ELF-1 (cell line): ENCODE data around the gene PTDSS2.
"Not testable (repeated sequence)": the region's sequence is repeated elsewhere in the genome, so short reads cannot be mapped to it uniquely, and the experiment has no call there.

Experiments
- DNase-seq: peaks from one replicate; pipeline ENCODE4 v3.0.0-alpha.2; 2016; ENCODE audit warnings: low read depth, low spot score

Gene PTDSS2

GRCh38 chr11:504994-505344, 54.9 kb downstream of the PTDSS2 start:
- DNase-seq: no peak

GRCh38 chr11:506238-506994, 56.3 kb downstream of the PTDSS2 start:
- peak; percentile 98 for DNase-seq

DNA sequence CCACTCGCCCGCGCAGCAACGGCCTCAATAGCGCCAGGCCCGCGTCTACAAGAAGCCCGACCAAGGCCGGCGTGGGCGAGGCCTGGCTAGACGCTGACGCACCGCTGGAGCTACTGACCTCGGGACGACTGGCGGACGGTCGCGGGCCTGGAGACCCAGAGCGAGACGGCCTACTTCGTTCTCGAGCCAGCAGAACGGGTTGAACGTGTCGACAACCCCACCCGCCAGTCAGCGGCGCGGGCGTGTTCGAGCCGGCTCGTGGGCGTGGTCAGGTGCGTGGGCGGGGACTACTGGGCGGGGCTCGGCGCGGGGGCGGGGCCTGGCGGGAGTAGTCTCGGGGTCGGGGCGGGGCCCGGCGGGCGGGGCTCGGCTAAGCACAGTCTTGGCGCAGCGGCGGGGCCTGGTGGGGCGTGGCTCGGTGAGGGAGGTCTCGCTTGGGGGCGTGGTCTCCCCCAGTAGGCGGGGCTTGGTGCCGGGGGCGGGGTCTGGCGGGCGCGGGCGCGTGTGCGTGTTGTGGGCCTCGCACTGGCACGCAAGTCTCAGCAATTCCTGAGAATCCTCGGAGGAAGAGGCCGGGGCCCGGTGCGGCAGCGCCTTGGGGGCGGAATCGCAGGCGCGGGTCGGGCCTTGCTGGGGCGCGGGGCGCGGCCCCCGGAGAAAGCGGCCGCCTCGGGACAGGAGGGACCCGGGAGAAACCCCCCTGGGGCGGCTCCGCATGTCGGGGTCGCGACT, 57.1 kb downstream of the PTDSS2 start, which contains the start of gene RNH1:
Gene RNH1, minus strand, starts transcription at position 248 of the 732 bp plus-strand sequence. CDS start 5,080 bp downstream, outside the sequence.
- no peak for DNase-seq

DNA sequence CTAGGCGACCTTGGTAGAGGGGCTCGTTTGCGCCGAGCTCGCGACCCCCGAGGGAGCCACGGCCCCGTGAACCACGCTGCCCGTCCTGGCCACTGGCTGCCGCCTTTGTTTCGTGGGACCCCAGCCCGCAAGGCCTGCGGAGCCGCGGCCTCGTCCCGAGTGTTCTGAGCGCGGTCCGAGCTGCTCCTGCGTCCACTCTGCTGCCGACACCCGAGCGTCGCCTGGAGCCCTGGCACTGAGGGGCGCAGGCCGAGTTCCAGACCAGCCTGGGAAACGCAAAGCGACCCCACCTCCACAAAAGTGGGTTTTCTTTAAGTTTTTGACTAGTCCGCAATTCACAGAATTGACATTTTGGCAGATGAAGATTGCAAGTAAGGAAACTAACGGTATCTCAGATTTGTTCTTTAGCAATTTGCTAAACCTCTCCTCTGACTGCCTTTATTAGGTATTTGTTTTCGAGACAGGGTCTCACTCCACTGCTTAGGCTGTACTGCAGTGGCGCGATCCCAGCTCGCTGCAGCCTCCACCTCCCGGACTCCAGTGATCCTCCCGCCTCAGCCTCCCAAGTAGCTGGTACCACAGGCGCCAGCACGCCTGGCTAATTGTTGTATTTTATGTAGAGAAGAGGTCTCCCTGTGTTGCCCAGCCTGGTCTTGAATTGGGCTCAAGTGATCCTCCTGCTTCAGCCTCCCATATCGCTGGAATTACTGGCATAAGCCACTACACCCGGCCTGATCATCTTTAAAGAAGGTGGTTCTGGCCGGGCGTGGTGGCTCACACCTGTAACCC, 57.8 kb downstream of the PTDSS2 start:
- DNase-seq: peak; percentile 34

DNA sequence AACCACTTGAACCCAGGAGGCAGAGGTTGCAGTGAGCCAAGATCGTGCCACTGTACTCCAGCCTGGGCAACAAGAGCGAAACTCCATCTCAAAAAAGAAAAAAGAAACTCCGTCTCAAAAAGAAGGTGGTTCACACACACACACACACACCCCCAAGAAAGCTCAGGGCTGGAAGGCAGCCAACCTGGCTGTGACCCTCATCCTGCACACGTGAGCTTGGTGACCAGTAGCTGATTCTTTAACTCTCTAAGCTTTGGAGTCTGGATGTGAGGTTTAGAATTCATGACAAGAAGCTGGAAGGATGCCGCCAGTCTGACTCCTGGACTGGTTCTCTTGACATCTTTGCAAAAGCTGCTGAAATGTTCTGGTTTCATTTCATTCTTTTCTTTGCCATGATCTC, 58.9 kb downstream of the PTDSS2 start:
- no peak for DNase-seq

DNA sequence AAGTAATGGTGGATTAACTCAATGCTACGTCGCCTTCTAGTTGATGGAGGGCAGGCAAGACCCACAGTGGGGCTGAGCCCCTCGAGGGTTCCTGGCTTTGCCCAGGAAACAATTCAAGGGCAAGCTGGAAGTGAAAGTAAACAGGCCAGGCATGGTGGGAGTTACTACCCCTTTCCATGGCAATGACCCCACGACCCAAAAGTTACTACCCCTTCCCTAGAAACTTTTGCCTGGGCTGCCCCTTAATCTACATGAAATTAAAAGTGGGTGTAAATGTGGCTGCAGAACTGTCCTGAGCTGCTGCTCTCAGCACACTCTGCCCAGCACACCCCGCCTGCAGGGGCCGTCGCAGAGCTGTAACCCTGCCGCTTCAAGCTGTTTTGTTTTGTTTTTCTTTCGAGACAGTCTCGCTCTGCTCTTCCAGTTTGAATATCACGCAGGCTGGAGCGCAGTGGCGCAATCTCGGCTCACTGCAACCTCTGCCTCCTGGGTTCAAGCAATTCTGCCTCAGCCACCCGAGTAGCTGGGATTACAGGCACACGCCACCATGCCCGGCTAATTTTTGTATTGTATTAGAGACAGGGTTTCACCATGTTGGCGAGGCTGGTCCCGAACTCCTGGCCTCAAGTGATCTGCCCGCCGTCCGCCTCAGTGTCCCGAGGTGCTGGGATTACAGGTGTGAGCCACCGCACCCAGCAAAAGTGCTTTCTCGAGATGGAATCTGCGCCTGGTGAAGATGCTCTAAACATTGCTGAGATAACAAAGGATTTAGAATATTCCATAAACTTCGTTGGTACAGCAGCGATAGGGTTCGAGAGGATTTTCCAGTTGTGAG, 62.9 kb downstream of the PTDSS2 start:
- no peak for DNase-seq

DNA sequence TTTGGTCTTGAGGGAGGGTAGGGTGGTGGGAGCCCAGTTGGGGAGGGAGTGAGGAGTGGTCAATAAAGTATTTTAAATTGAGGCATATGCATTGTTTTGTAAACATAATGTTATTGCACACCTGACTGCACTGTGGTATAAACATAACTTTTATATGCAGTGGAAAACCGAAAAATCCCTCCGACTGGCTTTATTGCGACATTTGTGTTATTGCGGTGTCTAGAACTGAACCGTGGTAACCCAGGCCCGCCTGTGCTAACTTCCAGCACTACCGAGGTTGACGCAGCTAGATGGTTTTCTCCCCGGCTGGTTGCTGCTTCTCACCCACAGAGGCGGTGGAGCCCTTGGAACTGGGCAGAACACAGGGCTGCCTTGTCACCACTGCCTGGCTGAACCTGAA, 64.5 kb downstream of the PTDSS2 start:
- DNase-seq: no peak

DNA sequence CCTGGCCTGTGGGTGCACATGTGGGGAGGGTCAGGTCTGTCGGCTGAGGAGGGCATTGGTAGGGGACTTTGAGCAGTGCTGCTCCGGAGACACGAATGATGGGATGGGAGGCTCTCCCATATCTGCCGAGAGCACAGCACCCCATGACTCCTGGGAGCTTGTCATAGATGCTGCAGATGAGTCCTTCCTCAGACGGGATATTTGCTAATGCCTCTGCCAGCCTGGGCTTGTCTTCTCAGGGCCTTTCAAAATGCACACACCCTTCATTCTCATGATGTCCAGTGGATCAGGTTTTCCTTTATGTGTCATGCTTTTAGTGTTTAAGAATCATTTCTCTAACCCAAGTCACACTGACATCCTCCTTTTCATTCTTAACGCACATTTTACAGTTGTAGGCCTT, 65.1 kb downstream of the PTDSS2 start:
- no peak for DNase-seq

- no peak for DNase-seq
These were observed 66.3 kb downstream of the PTDSS2 start for GRCh38 chr11:516400-516799.

DNA sequence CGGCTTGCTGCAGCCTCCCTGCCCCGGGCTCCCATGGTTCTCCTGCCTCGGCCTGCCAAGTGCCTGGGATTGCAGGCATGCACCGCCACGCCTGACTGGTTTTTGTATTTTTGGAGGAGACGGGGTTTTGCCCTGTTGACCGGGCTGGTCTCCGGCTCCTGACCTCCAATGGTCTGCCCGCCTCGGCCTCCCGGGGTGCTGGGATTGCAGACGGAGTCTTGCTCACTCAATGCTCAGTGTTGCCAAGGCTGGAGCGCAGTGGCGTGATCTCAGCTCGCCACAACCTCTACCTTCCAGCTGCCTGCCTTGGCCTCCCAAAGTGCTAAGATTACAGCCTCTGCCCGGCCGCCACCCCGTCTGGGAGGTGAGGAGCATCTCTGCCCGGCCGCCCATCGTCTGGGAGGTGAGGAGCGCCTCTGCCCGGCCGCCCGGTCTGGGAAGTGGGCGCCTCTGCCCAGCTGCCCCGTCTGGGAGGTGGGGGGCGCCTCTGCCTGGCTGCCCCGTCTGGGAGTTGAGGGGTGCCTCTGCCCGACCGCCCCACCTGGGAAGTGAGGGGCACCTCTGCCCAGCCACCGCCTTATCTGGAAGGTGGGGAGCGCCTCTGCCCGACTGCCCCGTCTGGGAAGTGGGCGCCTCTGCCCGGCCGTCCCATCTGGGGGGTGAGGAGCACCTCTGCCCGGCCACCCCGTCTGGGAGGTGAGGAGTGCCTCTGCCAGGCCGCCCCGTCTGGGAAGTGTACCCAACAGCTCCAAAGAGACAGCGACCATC, 67.0 kb downstream of the PTDSS2 start:
- DNase-seq: not testable (repeated sequence)

GRCh38 chr11:518463-519202, 68.6 kb downstream of the PTDSS2 start:
- peak; percentile 96 for DNase-seq

- peak; percentile 74 for DNase-seq
These were observed 70.5 kb downstream of the PTDSS2 start for GRCh38 chr11:520428-521176.

DNA sequence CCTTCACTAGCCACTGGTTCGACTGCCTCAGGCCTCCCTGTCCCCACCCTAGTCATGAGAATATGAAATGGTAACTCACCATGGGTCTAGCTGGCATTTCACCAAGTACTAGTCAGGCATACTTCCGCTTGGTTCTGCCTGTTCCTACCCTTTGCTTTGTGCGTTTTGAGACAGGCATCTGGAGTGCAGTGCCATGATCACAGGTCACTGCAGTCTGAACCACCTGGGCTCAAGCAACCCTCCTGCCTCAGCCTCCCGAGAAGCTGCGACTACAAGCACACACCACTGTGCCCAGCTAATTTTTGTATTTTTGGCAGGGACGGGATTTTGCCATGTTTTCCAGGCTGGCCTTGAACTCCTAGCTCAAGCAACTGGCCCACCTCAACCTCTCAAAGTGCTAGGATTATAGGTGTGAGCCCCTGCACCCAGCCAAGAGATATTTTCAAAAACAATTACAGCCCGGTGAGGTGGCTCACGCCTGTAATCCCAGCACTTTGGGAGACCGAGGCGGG, 71.2 kb downstream of the PTDSS2 start:
- no peak for DNase-seq

DNA sequence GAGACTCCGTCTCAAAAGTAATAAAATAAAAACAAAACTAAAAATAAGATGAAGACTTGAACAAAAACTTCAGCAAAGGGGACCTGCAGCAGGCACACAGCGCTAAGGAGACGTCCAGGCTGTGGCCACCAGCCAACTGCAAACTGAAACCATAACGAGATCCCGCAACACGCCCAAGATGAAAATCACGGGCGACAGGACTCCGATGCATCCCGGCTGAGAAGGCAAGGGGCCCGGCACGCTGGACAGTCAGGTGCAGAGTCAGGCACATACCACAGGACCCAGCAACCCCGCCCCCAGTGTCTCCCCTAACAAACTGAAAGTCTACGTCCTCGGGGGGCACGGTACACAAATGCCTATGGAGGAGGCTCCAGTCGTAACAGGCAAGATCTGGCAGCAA, 76.1 kb downstream of the PTDSS2 start:
- no peak for DNase-seq

DNA sequence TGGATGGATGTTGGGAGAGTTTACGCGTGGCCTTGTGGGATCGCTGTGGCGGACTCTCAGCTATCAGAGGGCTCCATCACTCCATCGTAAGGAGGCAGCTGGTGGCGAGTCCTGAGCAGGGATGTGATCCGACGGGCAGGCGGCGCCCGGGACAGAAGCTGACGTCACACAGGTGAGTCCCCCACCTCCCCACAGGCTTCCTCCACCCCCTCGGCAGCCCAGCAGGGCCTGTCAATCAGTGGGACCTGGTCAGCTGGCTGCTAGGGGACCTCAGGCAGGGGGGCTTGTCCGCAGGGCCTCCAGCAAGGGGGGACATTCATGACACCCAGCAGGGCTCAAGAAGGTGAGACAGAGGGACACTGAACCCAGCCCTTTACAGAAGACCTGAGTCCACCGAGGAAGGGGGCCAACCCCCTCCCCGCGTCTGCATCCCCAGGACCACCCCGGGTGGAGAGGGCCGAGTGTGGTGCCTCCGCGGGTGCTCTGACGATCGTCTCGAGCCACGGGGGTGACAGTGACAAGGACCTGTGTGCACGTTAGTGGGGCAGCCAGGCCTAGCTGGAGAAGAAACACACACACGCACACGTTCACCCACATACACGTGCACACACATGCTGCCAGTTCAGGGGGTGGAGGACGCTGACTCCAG, 78.2 kb downstream of the PTDSS2 start:
- no peak for DNase-seq

DNA sequence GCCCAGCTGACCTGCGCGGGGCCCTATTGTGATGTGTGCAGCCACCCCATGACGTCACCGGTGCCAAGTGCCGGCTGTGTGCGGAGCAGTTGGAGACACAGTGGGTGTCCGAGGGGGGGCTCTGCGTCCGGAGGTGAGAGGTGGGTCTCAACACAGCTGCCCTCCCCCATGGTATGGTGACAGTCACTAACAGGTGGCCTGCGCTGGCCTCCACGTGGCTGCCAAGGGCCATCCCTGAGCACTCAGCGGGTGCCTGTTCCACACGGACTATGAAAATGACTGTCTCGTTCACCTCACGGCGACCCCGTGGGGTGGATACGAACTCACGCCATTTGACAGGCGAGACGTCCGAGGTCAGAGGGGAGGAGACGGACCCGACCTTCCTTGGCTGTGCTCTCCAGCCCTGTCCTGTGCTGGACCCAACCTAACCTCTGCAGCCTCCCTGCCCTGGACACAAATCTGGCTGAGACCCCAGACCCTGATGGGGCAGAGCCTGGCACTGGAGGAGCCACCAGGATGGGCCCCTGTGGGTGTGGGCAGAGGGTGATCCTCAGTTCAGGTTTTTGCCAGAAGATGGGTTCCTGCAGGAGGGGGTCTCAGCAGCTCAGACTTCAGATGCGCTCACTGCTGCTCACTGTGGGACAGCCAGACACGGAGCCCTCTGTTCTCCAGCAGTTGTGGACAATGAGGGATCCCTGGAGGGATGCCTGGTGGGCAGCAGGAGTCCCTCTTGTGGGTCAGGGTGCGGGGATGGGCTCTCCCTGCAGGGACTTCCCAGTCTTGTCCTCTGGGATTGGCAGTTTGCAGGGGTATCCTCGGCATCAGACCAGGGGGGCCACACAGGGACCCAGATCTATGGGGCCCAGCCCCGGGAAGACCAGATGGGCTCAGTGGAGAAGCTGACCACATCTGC, 79.0 kb downstream of the PTDSS2 start:
- DNase-seq: no peak

DNA sequence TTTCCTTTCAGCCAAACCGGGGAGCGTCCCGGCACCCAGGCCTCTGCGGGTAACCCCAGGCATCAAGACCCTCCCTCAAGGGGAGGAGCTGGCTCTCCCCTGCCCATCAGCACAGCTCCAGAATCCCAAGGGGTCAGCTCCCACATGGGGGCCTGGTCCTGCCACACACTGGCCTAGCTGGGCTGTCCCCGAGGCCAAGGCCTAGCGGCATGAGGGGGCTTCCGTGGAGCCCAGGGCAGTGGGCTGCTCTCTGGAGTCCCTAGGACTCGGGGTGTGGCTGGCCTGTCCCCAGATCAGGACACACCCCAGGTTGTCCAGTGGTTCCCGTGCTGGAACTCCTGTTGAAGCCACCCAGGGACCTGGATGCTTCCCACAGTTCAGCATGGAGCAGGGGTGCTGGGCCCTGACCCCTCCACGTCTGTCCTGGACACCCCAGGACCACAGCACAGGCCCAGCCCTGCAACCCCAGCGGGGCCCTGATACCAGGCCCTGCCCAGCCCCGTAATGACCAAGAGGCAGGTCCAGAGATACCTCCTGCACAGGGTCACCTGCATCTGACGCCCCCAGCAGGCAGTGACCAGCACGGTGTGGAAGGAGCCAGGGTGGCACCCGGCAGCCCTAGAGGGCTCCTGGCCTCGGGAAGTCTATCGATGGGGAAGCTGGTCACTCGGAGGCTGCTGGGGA, 79.8 kb downstream of the PTDSS2 start:
- no peak for DNase-seq
